ENCODE results near the gene BATF2.

- TF ChIP-seq POLR2A (IDR thresholded peaks at IDR 0.05) (no peak), CTCF (IDR thresholded peaks at IDR 0.05) (no peak)
These were observed 20.1 kb downstream of the BATF2 start for GRCh38 chr11:64976651-64977050.

Measured in lower leg skin (tissue), 3 donors.